ENCODE measurements around the gene FRYL.

GRCh38 chr4:48705609-48706008, 74.5 kb downstream of the FRYL start:
- TF ChIP-seq CTCF (IDR thresholded peaks at IDR 0.05) (no peak), POLR2A (IDR thresholded peaks at IDR 0.05) (no peak)

Data from adrenal gland (tissue), 5 donors.